HG03571 (cell line): ENCODE data around the gene SOBP.
"Not testable (repeated sequence)": the region's sequence is repeated elsewhere in the genome, so short reads cannot be mapped to it uniquely, and the experiment has no call there.

Experiments used
- ATAC-seq: cut with Tn5 transposase; IDR thresholded peaks from one replicate; pipeline ENCODE4 v1.9.1; 2021; ENCODE audit not compliant: unreplicated experiment

Gene SOBP

DNA sequence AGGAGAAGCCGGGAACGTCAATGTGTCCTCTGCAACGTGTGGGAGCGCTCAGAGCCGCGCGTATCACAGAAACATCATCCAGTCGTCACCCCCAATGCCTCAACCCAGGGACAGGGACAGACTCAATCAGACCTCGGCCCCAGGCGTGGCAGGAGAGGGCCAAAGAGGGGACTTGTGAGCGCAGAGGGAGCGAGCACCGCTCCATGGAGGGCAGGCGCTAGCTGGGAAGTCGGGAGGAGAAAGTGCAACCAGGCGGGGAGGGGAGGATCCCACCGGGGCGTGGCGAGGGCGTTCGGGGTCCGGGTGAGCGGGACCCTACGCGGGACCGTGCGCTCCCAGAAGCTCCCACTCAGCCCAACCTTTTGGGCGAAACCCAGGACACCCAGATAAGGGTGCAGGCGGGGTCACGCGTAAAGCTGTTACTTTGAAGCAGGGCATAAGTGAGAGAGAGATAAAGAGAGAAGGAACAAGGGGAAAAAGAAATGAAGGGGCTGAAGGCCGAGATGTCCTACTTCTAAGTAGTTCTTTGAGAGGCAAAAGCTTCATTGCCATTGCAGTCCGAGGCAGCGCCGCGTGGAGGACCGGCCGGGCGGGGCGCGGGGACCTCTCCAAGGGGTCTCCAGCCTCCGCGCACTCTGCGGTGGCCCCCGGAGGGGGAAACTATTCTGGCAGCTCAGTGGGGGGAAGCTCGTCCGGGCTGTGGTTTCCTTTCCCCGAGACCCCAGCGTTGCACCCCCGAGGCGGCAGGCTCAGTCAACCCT lies 862 bp upstream of the SOBP start:
- ATAC-seq: no peak

DNA sequence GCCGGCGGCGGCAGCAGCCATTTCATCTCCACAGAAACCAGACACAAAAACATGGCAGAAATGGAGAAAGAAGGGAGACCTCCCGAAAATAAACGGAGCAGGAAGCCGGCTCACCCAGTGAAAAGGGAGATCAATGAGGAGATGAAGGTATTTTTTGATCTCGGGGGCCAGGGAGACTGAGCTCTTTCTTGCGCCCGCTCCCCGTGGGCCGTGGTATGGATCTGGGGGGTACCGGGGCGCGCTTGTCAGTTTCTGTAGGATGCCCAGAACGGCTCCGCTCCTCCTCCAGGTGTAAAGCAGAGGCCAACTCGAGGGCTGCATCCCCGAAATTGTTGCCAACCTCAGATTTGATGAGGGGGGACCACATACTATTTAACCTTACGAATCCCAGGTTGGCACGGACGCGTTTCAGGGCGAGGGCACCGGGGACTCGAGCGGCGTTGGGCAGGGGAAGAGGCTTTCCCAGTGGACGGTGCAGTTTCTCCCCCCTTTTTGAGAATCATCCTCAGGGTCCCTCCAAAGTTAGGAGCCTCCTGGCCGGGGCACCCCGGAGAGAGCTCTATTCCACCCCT lies 735 bp downstream of the SOBP start:
- ATAC-seq: no peak

DNA sequence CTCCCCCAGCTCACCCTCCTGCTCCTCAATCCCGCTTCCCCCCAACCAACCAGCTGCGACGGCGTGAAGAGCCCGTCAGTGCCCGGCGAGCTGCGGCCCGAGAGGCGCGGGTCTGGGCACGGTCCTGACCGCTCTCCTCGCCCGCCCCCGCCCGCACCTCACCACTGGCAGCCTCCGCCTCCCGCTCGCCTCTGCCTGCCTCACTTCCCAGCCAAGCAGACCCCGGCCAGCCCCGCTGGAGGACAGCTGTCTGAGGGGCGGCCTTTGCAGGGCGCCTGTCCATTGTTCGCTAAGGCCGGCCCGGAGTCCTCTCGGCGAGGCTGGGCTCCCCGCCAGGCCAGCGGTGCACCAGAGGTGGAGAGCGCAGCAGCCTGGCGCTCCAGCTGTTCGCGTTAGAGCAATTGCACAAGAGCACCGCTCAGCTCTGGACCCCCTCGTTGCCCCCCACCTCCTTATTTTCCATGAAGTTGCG lies 1.3 kb downstream of the SOBP start:
- no peak for ATAC-seq

DNA sequence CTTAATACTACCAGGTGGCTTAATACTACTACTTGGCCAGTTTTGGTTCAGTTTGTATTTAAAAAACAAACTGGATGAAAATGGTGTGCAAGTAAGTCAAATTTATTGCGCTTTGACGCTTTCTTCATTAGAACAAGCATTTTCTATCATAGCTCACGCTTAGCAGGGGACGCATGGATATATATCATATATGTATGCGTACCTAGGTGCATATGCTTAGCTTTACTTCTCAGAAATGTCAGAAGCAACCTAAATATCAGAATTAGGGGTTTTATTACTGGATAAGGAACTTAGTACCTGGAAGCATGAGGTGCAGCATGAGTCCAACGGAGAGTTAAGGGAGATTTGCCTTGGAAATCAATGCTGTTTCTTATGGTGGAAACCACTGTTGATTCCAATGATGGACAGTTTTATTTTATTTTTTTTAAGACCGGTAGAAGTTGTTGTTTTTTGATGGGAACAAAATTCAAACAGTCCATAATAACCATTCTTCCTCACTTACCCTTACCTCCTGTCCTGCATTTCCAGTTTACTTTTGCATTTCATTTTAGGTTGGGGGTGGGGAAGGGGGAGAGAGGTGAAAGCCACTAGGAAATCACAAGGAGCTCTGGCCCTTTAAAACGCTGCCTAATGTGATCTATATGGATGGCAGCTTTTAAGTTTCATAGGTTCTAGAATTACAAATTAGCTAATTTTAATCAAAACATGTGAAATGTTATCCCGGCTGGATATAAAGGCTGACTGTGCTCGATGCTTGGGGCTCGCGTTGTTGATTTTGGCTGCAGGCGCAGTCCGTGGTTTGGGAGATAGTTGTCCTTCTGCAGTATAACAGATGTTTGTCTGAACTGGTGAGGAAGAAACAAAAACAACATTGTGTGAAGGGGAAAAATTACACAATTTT lies 2.1 kb downstream of the SOBP start:
- no peak for ATAC-seq

DNA sequence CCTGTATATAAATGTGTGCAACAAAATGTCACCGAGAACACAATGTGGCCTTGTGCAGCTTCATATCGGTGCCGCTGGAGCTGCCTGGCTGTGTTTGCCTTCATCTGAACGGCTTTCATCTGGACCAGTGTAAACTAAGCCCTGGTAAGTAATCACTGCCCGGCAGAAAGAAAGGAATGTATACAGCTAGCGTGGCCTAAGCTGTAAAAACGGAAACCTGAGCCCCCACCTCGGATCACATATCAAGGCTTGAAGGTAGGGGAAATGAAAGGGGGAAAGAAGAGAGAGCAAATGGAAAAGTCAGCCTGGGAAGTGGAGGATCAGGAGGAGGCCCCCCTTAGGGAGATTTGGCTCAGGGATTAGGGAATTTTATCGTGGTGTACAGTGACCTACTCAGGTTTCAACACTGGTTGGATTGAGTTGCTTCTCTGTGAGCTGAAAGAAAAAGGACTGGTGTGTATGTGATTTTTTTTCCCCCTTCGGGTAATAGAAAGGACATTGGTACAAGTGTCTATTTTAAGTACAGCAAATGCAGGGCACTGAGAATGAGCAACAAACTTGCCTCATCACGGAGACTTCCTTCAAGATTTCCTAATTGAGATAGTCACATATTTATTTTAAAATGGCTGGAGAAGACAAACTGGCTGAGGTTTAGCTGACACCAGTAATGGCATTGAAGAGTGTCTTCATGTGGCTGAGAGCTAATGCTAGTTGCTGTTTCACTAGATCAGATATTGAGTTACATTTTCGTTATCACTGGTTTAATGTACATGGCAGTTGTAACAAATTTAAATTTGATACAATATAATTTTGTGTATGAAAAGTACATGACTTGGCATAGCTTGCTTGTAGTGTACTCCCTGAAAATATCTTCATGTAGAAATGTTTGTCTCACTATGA lies 3.5 kb downstream of the SOBP start:
- ATAC-seq: no peak

DNA sequence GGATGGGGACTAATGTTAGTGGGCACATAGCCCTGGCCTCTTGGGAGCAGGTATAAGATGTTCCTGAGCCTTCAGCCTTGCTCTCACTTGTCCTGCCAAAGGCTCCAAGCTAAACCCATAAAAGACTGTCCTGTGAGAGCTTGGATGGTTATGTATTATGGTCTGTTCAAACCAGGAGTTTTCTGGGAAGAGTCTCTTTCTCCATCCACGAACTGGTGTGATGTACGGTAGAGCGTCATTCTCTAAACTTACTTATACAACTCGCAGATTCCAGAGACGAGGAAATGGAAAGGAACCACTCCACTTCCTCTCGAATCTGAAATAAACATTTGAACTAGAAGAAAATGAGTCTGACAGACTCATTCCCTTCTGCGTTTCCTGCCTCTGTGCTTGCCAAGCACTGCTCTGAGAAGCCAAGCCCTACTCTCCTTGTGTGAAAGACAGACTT lies 5.3 kb downstream of the SOBP start:
- no peak for ATAC-seq

DNA sequence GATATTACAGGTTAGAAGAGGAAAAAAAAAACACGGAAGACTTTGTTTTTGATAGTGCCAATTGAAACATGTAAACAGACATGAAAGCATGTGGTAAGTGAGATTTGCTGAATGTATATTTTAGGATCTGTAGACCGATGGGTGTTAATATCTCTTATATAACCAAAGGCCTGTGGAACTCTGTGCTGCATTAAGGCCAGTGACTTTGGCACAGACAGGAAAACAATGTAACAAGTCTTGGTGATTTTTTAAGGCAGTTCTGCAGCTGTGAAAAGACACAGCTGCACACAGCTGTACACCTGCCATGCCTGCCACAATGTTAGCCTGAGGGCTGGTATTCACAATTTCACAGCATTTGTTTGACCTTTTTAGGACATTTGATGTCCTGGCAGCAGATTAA lies 6.1 kb downstream of the SOBP start:
- no peak for ATAC-seq

DNA sequence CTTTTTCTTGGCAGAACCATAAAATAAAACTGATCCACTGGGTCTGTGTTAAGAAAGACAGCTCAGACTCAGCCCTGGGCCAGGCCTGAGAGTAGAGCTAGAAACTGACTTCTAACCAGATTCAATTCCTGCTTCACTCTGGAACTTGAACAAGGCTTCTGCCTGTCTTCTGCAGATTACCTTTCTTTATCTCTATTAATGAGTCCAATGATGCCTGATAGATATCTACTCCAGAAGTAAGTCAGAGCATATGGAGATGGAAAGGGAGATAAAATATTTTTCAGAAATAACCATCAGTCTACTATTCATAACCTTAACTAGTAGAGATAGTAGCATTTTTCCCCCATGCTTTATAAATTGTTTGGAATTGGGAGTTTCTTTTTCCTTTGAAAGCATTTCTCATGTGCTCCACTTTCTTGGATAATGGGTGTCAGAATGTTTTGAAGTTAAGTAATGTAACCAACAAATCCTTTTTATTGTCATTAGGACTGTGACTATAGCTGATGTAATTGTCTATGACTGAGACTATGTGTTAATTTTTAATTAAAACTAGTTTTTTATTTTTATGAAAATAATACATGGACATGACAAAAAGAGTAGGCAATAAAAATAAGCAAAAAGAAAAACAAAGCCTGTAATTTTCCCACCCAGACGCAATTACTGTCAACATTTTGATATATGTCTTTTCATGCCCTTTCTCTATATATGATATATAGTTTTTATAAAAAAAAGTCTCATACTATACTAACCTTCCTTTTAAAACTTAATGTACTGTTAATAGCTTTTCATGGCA lies 7.2 kb downstream of the SOBP start:
- ATAC-seq: no peak

DNA sequence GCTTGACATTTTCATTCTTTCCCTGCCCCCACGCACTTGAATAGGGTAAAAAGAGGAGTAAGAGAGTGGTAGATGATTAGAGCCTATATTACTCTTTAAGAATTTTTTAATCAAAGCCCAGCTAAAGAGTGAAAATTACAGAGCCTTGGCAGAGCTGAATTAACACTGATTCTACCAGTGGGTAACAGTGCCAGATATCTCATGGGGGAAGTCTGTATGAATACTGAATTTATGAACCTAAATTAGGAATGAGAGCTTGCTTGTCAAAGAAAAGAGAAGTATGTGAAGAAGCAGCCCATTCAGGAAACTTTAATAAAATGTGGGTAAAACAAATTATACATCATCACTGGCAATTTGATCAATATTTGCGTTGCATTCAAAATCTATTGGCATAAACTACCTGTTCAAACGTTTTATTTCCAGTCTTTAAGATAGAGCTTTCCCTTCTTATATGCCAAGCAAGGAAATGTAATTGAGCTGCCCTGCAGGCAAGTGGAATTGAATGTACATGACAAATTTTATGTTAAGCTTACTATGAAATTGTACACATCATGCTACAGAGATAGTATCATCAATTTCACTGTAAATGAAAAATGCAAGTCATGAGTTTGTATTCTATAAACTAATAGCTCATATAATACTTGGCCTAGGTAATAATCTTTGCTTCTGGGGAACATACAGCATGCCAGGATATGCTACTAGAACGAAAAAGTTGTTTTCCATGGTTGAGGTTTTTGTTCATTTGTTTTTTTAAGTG lies 14.5 kb downstream of the SOBP start:
- no peak for ATAC-seq

DNA sequence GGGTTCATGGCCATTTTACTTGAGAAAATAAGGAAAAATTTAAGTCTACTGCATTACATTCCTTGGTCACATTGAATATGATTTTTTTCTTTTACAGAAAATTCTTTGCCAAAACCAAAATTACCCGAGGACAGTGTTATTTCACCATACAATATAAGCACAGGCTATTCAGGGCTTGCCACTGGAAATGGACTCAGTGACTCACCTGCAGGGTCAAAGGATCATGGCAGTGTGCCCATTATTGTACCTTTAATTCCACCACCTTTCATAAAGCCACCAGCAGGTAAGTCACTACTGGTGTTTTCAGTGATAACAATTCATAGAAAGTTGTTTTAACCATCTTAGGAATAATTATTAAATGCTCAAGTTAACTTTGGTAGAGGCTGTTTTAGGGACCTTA lies 16.2 kb downstream of the SOBP start:
- no peak for ATAC-seq

DNA sequence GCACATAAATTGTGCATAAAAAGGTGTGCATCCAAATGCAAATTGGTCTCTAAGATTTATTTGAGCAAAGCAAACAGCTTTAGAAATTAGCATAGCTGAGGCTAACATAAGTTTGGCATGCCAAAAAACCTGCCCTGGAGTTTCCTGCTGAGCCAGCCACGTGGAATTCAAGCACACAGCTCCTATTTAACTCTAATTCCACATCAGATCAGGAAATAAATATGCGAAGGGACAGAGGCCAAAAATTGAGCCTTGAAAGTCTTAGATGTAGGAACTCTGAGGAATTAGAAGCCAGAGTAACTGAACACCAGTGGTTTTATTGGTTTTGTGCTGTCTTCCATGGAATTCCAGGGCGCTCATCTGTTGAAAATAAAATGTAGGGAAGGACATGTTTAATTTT lies 19.6 kb downstream of the SOBP start:
- ATAC-seq: no peak

DNA sequence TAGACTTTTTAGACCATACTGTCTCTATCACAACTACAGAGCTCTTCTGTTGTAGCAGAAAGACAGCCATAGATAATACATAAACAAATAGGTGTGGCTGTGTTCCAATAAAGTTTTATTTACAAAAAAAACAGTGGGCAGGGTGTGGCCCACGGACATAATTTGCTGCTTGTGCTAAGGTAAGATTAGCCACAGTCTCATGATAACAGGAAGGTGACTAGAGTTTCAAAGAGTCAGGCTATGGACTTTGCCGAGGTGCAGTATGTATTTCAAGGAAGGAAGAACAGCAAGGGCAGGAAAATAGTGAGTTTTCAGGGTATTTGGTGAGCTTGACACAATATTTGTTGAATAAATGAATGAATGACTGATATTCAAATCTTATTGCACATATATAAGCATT lies 20.2 kb downstream of the SOBP start:
- ATAC-seq: no peak

DNA sequence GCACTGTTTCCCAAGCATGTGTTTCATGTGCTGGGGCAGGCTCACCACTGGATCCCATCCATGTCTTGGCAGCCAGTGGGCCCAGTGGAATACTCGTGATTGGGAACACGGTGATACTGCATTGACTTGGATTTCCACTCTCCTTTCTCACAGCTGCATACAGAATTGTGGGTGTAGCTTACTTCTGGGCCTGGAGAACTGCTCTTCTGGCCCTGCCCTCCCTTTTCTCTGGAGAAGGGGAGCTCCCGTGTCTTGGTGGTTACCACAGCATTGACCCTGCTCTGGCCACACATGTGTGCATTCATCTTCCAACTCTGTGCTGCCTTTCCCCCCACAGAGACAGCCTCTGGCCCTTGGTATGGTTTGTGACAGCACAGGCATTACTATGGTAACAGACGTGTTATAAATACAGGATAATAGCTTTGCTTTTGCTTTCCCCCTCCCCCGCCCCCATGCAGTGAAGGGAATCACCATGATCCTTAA lies 21.6 kb downstream of the SOBP start:
- no peak for ATAC-seq

DNA sequence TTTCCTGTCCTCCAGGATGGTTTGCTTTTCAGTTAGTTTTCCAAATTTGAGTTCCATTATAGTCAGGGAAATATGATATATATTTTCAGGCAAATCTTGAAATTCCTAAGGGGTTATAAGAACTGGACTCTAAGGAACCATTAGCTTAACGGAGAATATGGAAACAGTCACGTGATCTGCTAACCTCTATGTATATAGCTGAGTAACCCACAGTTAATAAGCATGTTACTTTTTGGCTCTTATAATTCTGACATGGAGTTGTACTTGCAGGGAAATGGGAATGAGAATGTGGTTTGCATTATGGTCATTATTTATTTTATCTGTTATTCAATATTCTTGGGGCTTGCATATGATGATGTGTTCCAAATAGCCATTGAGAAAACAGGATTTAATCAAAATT lies 23.3 kb downstream of the SOBP start:
- no peak for ATAC-seq

DNA sequence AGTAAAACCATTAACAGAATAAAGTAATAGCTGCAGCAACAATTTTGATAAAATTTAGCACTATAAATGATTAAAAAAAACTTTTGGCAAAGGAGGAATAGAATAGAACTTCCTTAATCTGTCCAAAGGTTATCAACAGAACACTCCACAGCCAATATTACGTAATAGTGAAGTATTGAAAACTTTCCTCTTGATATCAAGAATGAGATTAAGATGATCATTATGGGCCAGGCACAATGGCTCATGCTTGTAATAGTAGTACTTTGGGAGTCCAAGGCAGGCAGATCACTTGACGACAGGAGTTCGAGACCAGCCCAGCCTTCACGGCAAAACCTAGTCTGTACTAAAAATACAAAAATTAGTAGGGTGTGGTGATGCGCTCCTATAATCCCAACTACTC lies 26.0 kb downstream of the SOBP start:
- no peak for ATAC-seq

DNA sequence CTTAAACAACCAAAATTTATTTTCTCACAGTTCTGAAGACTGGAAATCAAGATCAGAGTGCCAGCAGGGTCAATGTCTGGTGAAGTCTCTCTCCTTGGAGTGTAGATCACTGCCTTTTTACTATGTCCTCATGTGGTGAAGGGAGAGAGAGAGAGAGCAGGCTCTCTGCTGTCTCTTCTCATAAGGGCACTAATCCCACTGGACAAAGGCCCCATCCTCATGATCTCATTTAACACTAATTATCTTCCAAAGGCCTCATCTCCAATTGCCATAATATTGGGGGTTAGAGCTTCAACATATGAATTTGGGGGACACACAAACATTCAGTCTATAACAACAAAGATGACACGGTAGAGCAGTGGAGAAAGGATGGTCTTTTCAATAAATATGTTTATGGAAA lies 27.4 kb downstream of the SOBP start:
- ATAC-seq: no peak

DNA sequence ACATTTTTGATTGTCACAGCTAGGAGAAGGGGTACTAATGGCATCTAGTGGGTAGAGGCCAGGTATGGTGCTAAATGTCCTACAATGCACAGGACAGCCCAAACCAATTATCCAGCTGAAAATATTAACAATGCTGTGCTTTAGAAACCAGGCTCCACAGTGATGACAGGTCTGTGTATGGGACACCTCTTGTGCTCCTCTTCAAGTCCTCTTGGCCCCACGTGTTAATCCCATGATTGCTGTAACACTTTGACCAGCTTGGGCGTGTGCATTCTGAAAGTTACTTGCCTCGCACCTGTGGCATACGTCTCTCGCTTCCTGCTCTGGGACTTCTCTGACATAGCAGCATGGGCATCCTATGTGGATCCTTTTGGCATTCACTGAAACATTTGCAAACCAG lies 29.3 kb downstream of the SOBP start:
- ATAC-seq: not testable (repeated sequence)

DNA sequence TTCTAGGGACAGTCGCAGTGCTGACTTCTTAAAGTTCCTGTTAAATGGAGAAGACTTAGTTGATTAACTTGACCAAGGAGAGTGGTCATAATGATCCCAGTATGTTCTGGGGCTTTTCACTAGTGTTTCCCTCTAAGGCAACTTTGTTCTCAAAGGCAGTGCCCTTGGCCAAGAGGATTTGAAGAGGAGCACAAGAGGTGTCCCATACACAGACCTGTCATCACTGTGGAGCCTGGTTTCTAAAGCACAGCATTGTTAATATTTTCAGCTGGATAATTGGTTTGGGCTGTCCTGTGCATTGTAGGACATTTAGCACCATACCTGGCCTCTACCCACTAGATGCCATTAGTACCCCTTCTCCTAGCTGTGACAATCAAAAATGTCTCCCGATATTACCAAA lies 30.8 kb downstream of the SOBP start:
- ATAC-seq: not testable (repeated sequence)
